HCT116 (cell line): ENCODE results near the gene HNF4A. TPM values are rescaled to one million over a fixed set of nuclear protein-coding genes. Genes with fewer than 3 reads are reported as not detected.

Source experiments
- ATAC-seq: fragments of 200-7000 bp; cut with Tn5 transposase; 2 replicates; pipeline ENCODE4 v1.9.1; 2020; ENCODE audit warnings: mild to moderate bottlenecking, moderate library complexity
- BruUV-seq: library from RNA; stranded (reverse); fragments of 400-500 nt; replicated peaks from 2 replicates; lab custom pipeline; 2021; lab: Mats Ljungman, UMichigan
- CTCF ChIA-PET: fragments of 300-600 bp; sonication (Branson Sonifier 250); formaldehyde crosslinking; loops from one replicate; lab custom pipeline; 2021; ENCODE audit warnings: antibody characterized with exemption; lab: Charles Lee
- POLR2A ChIA-PET: fragments of 300-600, 350-600 bp; sonication (Branson Sonifier 250); formaldehyde crosslinking; loops from one replicate; lab custom pipeline; 2021; ENCODE audit warnings: antibody characterized with exemption; lab: Charles Lee
- RAD21 ChIA-PET, 2 experiments: fragments of 300-600 bp; sonication (Branson Sonifier 250); formaldehyde crosslinking; loops; one replicate each; lab custom pipeline; 2023; ENCODE audit warnings: low total read pairs in 2 of 2; ENCODE audit not compliant: uncharacterized antibody in 2 of 2, unreplicated experiment in 2 of 2, low non-redundant PET in 1 of 2; lab: Charles Lee
- DNase-seq: peaks from one replicate; pipeline ENCODE4 v3.0.0-alpha.2; 2010; ENCODE audit warnings: low read depth, low spot score
- H2AFZ ChIP-seq: fragments of 200-600 bp; shearing (Covaris generic), sonication (generic); 2 replicates; pipeline ENCODE4 v1.6.1; 2017; ENCODE audit warnings: low read depth, mixed run types, mixed read lengths, antibody characterized with exemption, low read length; ENCODE audit not compliant: poor library complexity, severe bottlenecking
- H3K27ac ChIP-seq: 2 replicates; pipeline ENCODE4 v1.5.1; 2012; ENCODE audit warnings: low read depth, low read length
- H3K27me3 ChIP-seq: fragments of 200-600 bp; sonication (generic); 2 replicates; pipeline ENCODE4 v1.6.1; 2016; ENCODE audit warnings: mixed run types, low read length, mixed read lengths; ENCODE audit not compliant: insufficient read depth
- H3K36me3 ChIP-seq, 2 experiments: fragments of 200-500 bp in 1 of 2; fragments of 200-600 bp in 1 of 2; sonication (Bioruptor generic) in 1 of 2; sonication (generic) in 1 of 2; 2 replicates each; pipeline versions ENCODE4 v1.5.1 to v1.6.1; 2014 to 2016; ENCODE audit warnings: low read length in 2 of 2, inconsistent platforms in 1 of 2, mixed read lengths in 1 of 2, mixed run types in 1 of 2; ENCODE audit not compliant: insufficient read depth in 2 of 2, control insufficient read depth in 1 of 2
- H3K4me1 ChIP-seq, 2 experiments: fragments of 200-600 bp in 1 of 2; sonication (generic) in 1 of 2; 2 replicates each; pipeline versions ENCODE4 v1.5.1 to v1.6.1; 2012 to 2017; ENCODE audit warnings: low read length in 2 of 2, inconsistent platforms in 1 of 2, mild to moderate bottlenecking in 1 of 2, mixed read lengths in 1 of 2, mixed run types in 1 of 2, moderate library complexity in 1 of 2; ENCODE audit not compliant: insufficient read depth in 2 of 2, control insufficient read depth in 1 of 2
- H3K4me2 ChIP-seq: fragments of 200-600 bp; sonication (generic); 2 replicates; pipeline ENCODE4 v1.6.1; 2017; ENCODE audit warnings: mixed run types, low read length, mixed read lengths
- H3K4me3 ChIP-seq, 2 experiments: fragments of 200-600 bp in 1 of 2; sonication (generic) in 1 of 2; replicated peaks in 1 of 2; 2 replicates each; pipeline ENCODE4 v1.5.1; 2011 to 2016; ENCODE audit warnings: low read length in 2 of 2, control low read depth in 1 of 2, low read depth in 1 of 2, mild to moderate bottlenecking in 1 of 2, mixed read lengths in 1 of 2, mixed run types in 1 of 2
- H3K79me2 ChIP-seq: fragments of 200-600 bp; sonication (generic); 2 replicates; pipeline ENCODE4 v1.6.1; 2017; ENCODE audit warnings: mild to moderate bottlenecking, mixed run types, low read length, moderate library complexity, mixed read lengths; ENCODE audit not compliant: insufficient read depth
- H3K9ac ChIP-seq: fragments of 200-600 bp; sonication (generic); 2 replicates; pipeline ENCODE4 v1.6.1; 2016; ENCODE audit warnings: low read length, mixed read lengths
- H3K9me2 ChIP-seq: fragments of 200-600 bp; sonication (generic), shearing (Covaris generic); 2 replicates; pipeline ENCODE4 v1.6.1; 2017; ENCODE audit warnings: mixed run types, mild to moderate bottlenecking, moderate library complexity; ENCODE audit not compliant: insufficient read depth
- H3K9me3 ChIP-seq, 2 experiments: fragments of 200-500 bp in 1 of 2; fragments of 200-600 bp in 1 of 2; sonication (Bioruptor generic) in 1 of 2; sonication (generic) in 1 of 2; 2 replicates each; pipeline ENCODE4 v1.6.1; 2014 to 2017; ENCODE audit warnings: low read length in 2 of 2, mixed read lengths in 2 of 2, inconsistent platforms in 1 of 2, low read depth in 1 of 2, mild to moderate bottlenecking in 1 of 2, mixed run types in 1 of 2, moderate library complexity in 1 of 2; ENCODE audit not compliant: control insufficient read depth in 1 of 2, insufficient read depth in 1 of 2
- H4K20me1 ChIP-seq: fragments of 200-600 bp; sonication (generic), shearing (Covaris generic); 2 replicates; pipeline ENCODE4 v1.6.1; 2017; ENCODE audit warnings: mixed run types, mild to moderate bottlenecking, moderate library complexity; ENCODE audit not compliant: insufficient read depth
- CBX3 ChIP-seq: IDR thresholded peaks from 2 replicates; pipeline ENCODE4 v1.6.1; 2012; ENCODE audit warnings: low read depth
- CEBPB ChIP-seq: IDR thresholded peaks from 2 replicates; pipeline ENCODE4 v1.6.1; 2012; ENCODE audit warnings: low read depth
- CTCF ChIP-seq, 3 experiments: fragments of 200-600 bp in 1 of 3; sonication (generic) in 1 of 3; IDR thresholded peaks in 2 of 3; conservative IDR thresholded peaks in 1 of 3; 2 replicates each; pipeline ENCODE4 v1.5.1; 2012 to 2017; ENCODE audit warnings: low read depth in 2 of 3, low read length in 2 of 3, antibody characterized with exemption in 1 of 3, borderline replicate concordance in 1 of 3, control low read depth in 1 of 3, mild to moderate bottlenecking in 1 of 3, mixed read lengths in 1 of 3, mixed run types in 1 of 3, moderate library complexity in 1 of 3; ENCODE audit not compliant: insufficient read depth in 1 of 3
- EZH2 ChIP-seq: fragments of 200-600 bp; sonication (generic); IDR thresholded peaks from 2 replicates; pipeline ENCODE4 v1.6.1; 2017; ENCODE audit warnings: antibody characterized with exemption, mixed run types
- EZH2phosphoT487 ChIP-seq: fragments of 200-600 bp; IDR thresholded peaks from 2 replicates; pipeline ENCODE4 v1.6.1; 2018; ENCODE audit warnings: antibody characterized with exemption, borderline replicate concordance
- JUND ChIP-seq: IDR thresholded peaks from 2 replicates; pipeline ENCODE4 v1.6.1; 2012
- POLR2A ChIP-seq: IDR thresholded peaks from 2 replicates; pipeline ENCODE4 v1.7.0; 2011; ENCODE audit warnings: borderline replicate concordance; ENCODE audit not compliant: insufficient read depth, insufficient read length; ENCODE audit errors: extremely low read depth
- RAD21 ChIP-seq: IDR thresholded peaks from 2 replicates; pipeline ENCODE4 v1.6.1; 2012; ENCODE audit warnings: low read depth, mild to moderate bottlenecking
- SIN3A ChIP-seq: IDR thresholded peaks from 2 replicates; pipeline ENCODE4 v1.6.1; 2012; ENCODE audit warnings: low read depth
- TCF7L2 ChIP-seq: IDR thresholded peaks from 2 replicates; pipeline ENCODE4 v1.7.0; 2011; ENCODE audit warnings: borderline replicate concordance, inconsistent platforms; ENCODE audit not compliant: insufficient read depth, insufficient read length; ENCODE audit errors: extremely low read depth
- ZNF274 ChIP-seq: fragments of 200-500 bp; sonication (Bioruptor generic); IDR thresholded peaks from 2 replicates; pipeline ENCODE4 v1.6.1; 2014; ENCODE audit warnings: mild to moderate bottlenecking, low read depth, low read length, inconsistent platforms
- intact Hi-C: fragments of 100-400 bp; cut with micrococcal nuclease; formaldehyde crosslinking; loops from 2 replicates; pipeline ENCODE4 v1.10.0; 2022
- total RNA-seq: library from RNA; stranded (reverse); gene quantifications from one replicate; pipeline ENCODE4 v1.2.1, GENCODE V29; 2021; ENCODE audit not compliant: unreplicated experiment
- TF ChIP-seq, protein P1 (sequence below): IDR thresholded peaks from 2 replicates; pipeline ENCODE4 v1.6.1; 2012

HNF4A gene
- total RNA-seq, 1 experiment from 2014 or later: 7.4 TPM

DNA sequence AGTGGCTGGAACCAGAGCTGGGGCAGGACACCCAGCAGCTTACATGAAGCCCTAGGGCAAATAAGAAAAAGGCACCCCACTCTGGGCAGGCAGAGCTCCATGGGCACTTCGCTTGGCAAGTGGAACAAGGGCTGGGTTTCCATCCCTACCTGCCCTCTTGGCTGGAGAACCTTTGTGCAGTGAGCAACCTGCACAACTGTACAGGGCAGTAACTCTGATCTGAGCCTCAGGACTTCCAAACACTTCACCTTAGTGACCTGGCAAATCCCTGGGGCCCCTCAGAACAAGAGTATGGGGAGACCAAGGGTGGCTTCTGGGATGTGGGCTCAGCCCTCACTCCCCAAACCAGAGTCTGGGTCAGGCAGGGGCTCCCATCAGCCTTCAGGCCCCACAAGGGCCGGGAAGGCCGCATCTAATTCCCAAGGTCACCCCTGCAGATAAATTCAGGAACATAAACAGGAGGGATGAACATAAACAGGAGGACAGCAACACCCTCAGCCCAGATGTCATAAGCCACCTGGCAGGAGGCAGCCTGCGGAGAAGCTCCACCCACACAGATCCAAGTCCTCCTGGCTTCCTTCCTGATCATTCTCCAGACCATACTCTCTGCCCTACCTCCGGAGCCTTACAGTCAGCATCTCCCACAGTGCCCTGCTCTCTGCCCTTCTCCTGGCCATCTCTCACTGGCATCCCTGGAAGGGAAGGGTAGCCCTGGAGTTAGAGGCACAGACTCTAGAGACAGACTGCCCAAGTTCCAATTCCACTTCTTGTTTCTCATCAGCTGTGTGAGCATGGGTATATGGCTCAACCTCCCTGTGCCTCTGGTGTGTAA, 37.5 kb downstream of the HNF4A start:
- intact Hi-C loops: no loop called here
- ATAC-seq: no peak
- TF ChIP-seq EZH2 (no peak), CEBPB (no peak), SIN3A (no peak)
- TF ChIP-seq, all 23 proteins: peak for 0
- no peaks in the 10 kb centered on the region for H3K36me3 ChIP-seq
- BruUV-seq: no TSS peak
- H3K27ac ChIP-seq: no peak overlapping the region
- H3K79me2 ChIP-seq: no peaks in the 10 kb centered on the region
- H3K27me3 ChIP-seq: no peaks in the 10 kb centered on the region
- ChIA-PET POLR2A (no interaction called here), CTCF (no interaction called here), RAD21 (no interaction called here)
- H3K9ac ChIP-seq: no peak overlapping the region
- DNase-seq: no peak
- H3K4me3 ChIP-seq: no peak overlapping the region
- H4K20me1 ChIP-seq: no peaks in the 10 kb centered on the region
- H2AFZ ChIP-seq: no peak overlapping the region
- H3K9me3 ChIP-seq: no peaks in the 10 kb centered on the region
- no peak overlapping the region for H3K4me2 ChIP-seq
- no peaks in the 10 kb centered on the region for H3K9me2 ChIP-seq
- peaks cover 2 to 11% of the 10 kb centered on the region in 2 experiments; a peak in 1 of 4 replicates for H3K4me1 ChIP-seq

GRCh38 chr20:44393608-44394451, 38.3 kb downstream of the HNF4A start:
- H3K27me3 ChIP-seq: no peaks in the 10 kb centered on the region
- H3K4me1 ChIP-seq: peaks cover 2% of the 10 kb centered on the region in 2 experiments; a peak in 1 of 4 replicates
- BruUV-seq: no TSS peak
- RAD21 ChIA-PET: no interaction called here
- no peak overlapping the region for H3K4me3 ChIP-seq
- intact Hi-C loops: no loop called here
- TF ChIP-seq CTCF (IDR thresholded peaks at IDR 0.05 in 2 of 3, conservative IDR thresholded peaks at IDR 0.05 in 1 of 3; ENCODE audit: borderline replicate concordance in 1 of 3, insufficient read depth in 1 of 3, low read depth in 2 of 3, low read length in 2 of 3) (no peak), CBX3 (no peak), ZNF274 (no peak), TCF7L2 (no peak), EZH2phosphoT487 (no peak), POLR2A (no peak), JUND (no peak), RAD21 (no peak)
- TF ChIP-seq, protein P1, sequence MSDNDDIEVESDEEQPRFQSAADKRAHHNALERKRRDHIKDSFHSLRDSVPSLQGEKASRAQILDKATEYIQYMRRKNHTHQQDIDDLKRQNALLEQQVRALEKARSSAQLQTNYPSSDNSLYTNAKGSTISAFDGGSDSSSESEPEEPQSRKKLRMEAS: no peak
- H3K9me2 ChIP-seq: no peaks in the 10 kb centered on the region
- H3K36me3 ChIP-seq: no peaks in the 10 kb centered on the region
- H3K4me2 ChIP-seq: no peak overlapping the region
- POLR2A ChIA-PET: no interaction called here
- CTCF ChIA-PET: interaction anchor here (1.5 kb wide), 1 partner anchor 9 kb away, joined by 3 read pairs; no protein-coding TSS in a partner anchor
- no peak overlapping the region for H3K9ac ChIP-seq
- H3K9me3 ChIP-seq: no peaks in the 10 kb centered on the region
- DNase-seq (no peak), ATAC-seq (no peak)
- H3K27ac ChIP-seq: no peak overlapping the region
- H4K20me1 ChIP-seq: no peaks in the 10 kb centered on the region
- no peaks in the 10 kb centered on the region for H3K79me2 ChIP-seq
- H2AFZ ChIP-seq: no peak overlapping the region
